Cardiac muscle cell (in vitro differentiated cells and primary cell): ENCODE data around the gene KCNMB2. TPM values are rescaled to one million over a fixed set of nuclear protein-coding genes. Genes with fewer than 3 reads are reported as not detected.
A peak's percentile ranks its signal among the peaks of the same experiment; 100 is the strongest.

Experiments
- DNase-seq, 2 donors: peaks; one replicate each; pipeline versions ENCODE4 v3.0.0 to v3.0.0-alpha.2; 2010 to 2017; ENCODE audit warnings: low read depth in 1 of 2, low spot score in 1 of 2
- H3K27ac ChIP-seq: fragments of 200-600 bp; sonication (generic); 2 replicates; pipeline ENCODE4 v1.5.1; 2016
- H3K27me3 ChIP-seq: fragments of 200-600 bp; sonication (generic); 2 replicates; pipeline ENCODE4 v1.6.0; 2016; ENCODE audit warnings: control low read depth
- H3K36me3 ChIP-seq: fragments of 200-600 bp; sonication (generic); 2 replicates; pipeline ENCODE4 v1.5.1; 2016; ENCODE audit warnings: control low read depth
- H3K4me1 ChIP-seq: fragments of 200-600 bp; sonication (generic); 2 replicates; pipeline ENCODE4 v1.8.1; 2017; ENCODE audit warnings: low read depth, mild to moderate bottlenecking, mixed run types
- H3K4me3 ChIP-seq: fragments of 200-600 bp; sonication (generic); 2 replicates; pipeline ENCODE4 v1.5.1; 2016; ENCODE audit warnings: mild to moderate bottlenecking
- H3K9me3 ChIP-seq: fragments of 200-600 bp; sonication (generic); 2 replicates; pipeline ENCODE4 v1.5.1; 2017; ENCODE audit warnings: low read depth, mild to moderate bottlenecking, control low read depth
- polyA plus RNA-seq: library from polyadenylated mRNA; unstranded; fragments of >200 nt; fragmentation: Nextera tagmentation; extraction: Ambion mirVana; gene quantifications from 2 replicates; pipeline ENCODE4 v1.2.1, GENCODE V29; 2016
- total RNA-seq: library from RNA; depleted of rRNA; stranded (reverse); fragments of >200 nt; gene quantifications from 2 replicates; pipeline ENCODE4 v1.2.3, GENCODE V29; 2016
- TF ChIP-seq, protein P1 (sequence below): IDR thresholded peaks from 2 replicates; pipeline ENCODE4 v1.5.1; 2012; ENCODE audit warnings: low read depth, mild to moderate bottlenecking, low read length

Gene KCNMB2
- total and polyA plus RNA-seq, 2 experiments from 2014 or later = 0.33 TPM; not detected in 1

DNA sequence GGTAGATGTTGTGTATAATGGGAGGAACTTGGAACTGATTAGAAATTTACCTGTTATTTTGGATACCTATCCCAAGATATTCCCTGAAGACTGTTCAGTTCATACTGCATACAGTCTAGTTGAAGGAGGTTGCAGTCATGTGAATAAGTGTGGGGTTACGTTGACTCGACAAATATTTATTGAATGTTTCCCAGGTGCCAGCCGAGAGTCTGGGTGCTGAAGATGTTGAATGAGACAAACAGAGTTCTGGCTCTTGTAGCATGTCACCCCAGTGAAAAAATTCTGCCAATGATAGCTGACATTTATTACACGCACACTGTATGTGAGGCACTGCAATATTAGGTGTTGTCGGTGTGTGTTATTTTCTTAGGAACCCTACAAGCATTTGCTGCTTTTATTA lies 176.0 kb downstream of the KCNMB2 start:
- no peaks in the 10 kb centered on the region for H3K4me1 ChIP-seq
- H3K27ac ChIP-seq = no peak overlapping the region
- no peaks in the 10 kb centered on the region for H3K36me3 ChIP-seq
- no peak overlapping the region for H3K4me3 ChIP-seq
- TF ChIP-seq, protein P1, sequence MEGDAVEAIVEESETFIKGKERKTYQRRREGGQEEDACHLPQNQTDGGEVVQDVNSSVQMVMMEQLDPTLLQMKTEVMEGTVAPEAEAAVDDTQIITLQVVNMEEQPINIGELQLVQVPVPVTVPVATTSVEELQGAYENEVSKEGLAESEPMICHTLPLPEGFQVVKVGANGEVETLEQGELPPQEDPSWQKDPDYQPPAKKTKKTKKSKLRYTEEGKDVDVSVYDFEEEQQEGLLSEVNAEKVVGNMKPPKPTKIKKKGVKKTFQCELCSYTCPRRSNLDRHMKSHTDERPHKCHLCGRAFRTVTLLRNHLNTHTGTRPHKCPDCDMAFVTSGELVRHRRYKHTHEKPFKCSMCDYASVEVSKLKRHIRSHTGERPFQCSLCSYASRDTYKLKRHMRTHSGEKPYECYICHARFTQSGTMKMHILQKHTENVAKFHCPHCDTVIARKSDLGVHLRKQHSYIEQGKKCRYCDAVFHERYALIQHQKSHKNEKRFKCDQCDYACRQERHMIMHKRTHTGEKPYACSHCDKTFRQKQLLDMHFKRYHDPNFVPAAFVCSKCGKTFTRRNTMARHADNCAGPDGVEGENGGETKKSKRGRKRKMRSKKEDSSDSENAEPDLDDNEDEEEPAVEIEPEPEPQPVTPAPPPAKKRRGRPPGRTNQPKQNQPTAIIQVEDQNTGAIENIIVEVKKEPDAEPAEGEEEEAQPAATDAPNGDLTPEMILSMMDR = no peak
- DNase-seq = no peak
- H3K27me3 ChIP-seq = no peaks in the 10 kb centered on the region
- H3K9me3 ChIP-seq = no peaks in the 10 kb centered on the region

DNA sequence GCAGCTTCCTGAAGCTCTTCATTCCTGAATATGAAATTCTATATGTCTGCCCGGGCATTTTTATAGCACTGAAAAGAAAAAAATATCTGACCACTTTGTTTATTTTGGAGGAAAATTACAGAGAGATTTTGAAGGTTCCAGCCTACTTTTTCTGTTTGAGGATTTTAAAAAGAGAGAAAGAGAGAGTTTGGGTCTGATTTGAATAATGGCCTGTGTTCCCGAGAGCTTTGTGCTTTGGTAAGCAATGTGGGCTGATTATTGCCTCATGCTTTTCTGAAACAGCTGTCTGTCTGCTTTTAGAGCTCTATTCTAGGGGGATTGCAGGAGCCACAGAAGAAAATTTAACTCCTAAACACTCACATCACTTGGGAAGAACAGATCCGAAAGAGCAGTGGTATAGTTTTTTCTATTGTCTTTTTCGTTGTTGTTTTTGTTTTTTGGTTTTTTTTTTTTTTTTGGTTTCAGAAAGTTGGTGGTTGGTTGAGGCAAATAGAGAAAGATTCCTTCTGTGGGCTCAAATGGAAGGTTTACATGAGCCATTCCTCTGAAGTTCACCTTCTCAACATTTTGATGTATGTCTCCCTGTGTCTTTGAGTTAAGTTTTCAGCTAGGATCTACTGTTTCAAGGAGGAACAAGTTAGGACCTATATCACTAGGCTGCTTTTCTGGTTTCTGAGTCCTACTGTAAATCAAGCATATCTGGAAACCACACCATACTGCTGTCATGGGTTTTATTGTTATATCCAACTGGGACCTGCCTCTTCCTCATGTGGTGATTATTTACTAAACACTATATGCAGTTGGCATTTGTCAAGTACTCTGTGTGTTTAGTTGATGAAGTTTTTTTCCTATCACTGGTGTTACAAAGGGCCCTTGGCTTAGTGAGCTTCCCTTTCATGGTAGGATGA lies 178.9 kb downstream of the KCNMB2 start:
- Histone ChIP-seq H3K27me3 (no peaks in the 10 kb centered on the region), H3K4me1 (peaks cover 10% of the 10 kb centered on the region), H3K27ac (no peak overlapping the region), H3K36me3 (no peaks in the 10 kb centered on the region), H3K4me3 (no peak overlapping the region), H3K9me3 (no peaks in the 10 kb centered on the region)
- DNase-seq = no peak
- TF ChIP-seq, protein P1 = no peak

- DNase-seq = peak; percentile 57 to 76
- H3K36me3 ChIP-seq = no peaks in the 10 kb centered on the region
- H3K9me3 ChIP-seq = no peaks in the 10 kb centered on the region
- TF ChIP-seq, protein P1 = no peak
- peaks cover 10% of the 10 kb centered on the region for H3K4me1 ChIP-seq
- H3K27ac ChIP-seq = peak overlapping the region; percentile 59
- no peak overlapping the region for H3K4me3 ChIP-seq
- no peaks in the 10 kb centered on the region for H3K27me3 ChIP-seq
These were observed 182.9 kb downstream of the KCNMB2 start for GRCh38 chr3:178718995-178719635.

DNA sequence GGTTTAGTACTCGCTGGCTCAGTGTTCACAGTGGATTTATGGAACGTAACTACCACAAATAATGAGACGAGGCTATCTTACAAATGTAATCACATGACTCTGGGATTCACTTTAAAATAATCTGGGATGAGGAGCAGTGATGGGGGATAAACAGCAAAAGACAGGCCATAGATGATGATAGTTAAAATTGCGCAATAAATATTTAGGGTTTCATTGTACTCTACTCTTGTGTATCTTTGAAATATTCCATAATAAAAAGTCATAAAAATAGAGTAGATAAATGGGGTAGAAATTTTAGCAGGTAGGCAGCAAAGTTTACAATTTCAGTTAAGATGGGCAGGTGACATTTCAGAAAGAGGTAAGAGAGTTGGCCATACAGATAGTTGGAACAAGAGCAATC lies 196.6 kb downstream of the KCNMB2 start:
- no peak overlapping the region for H3K4me3 ChIP-seq
- no peaks in the 10 kb centered on the region for H3K36me3 ChIP-seq
- H3K27me3 ChIP-seq = no peaks in the 10 kb centered on the region
- no peak overlapping the region for H3K27ac ChIP-seq
- H3K9me3 ChIP-seq = no peaks in the 10 kb centered on the region
- no peaks in the 10 kb centered on the region for H3K4me1 ChIP-seq
- TF ChIP-seq, protein P1 = no peak
- no peak for DNase-seq

DNA sequence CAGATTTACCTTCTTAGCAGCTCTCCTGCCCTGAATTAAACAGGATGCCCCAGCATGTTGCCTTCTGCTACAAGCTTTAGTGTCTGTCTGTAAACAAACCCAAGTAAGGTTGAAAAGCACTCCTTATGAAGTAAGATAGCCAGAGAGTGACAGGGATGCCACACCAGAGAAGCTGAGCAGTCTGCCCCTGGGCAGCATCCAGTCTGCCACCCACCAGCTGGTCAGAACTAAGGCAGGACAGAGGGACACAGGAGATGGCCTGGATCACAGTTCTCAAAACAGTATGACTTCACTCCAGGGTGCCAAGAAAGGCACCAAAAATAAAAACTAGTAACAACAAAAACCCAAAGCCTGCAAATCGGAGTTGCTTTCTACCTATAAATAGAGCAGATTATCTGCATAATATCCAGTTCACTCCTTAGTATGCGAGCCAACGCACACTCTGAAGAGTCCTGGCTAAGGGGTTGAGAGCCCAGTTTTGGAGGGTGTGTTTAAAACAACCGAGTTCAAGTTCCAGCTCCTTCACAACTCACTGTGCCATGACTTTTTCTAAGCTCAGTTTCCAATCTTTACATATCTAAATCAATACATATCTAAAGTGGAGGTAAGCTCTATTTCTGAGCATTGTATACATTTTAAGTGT lies 198.9 kb downstream of the KCNMB2 start:
- Histone ChIP-seq H3K27me3 (no peaks in the 10 kb centered on the region), H3K27ac (no peak overlapping the region)
- TF ChIP-seq, protein P1 = no peak

More for the DNA sequence above, 198.9 kb downstream of the KCNMB2 start:
- Histone ChIP-seq H3K36me3 (no peaks in the 10 kb centered on the region), H3K4me1 (no peaks in the 10 kb centered on the region), H3K9me3 (no peaks in the 10 kb centered on the region), H3K4me3 (no peak overlapping the region)
- no peak for DNase-seq
